Upper lobe of left lung (tissue), 4 donors: ENCODE measurements around the gene AOAH.

Source experiments
- EP300 ChIP-seq, 4 donors: sonication (generic); formaldehyde crosslinking; IDR thresholded peaks; one replicate each; pipeline ENCODE4 v1.5.1; 2017; ENCODE audit warnings: antibody characterized with exemption in 4 of 4, control low read depth in 2 of 4
- TF ChIP-seq, protein P1 (sequence below), 6 experiments: fragments of 450-650 bp in 4 of 6; fragments of 200-600 bp in 2 of 6; sonication (generic) in 2 of 6; IDR thresholded peaks; one replicate each; pipeline ENCODE4 v1.5.1; 2016 to 2019; ENCODE audit warnings: antibody characterized with exemption in 6 of 6

- TF ChIP-seq, protein P1, sequence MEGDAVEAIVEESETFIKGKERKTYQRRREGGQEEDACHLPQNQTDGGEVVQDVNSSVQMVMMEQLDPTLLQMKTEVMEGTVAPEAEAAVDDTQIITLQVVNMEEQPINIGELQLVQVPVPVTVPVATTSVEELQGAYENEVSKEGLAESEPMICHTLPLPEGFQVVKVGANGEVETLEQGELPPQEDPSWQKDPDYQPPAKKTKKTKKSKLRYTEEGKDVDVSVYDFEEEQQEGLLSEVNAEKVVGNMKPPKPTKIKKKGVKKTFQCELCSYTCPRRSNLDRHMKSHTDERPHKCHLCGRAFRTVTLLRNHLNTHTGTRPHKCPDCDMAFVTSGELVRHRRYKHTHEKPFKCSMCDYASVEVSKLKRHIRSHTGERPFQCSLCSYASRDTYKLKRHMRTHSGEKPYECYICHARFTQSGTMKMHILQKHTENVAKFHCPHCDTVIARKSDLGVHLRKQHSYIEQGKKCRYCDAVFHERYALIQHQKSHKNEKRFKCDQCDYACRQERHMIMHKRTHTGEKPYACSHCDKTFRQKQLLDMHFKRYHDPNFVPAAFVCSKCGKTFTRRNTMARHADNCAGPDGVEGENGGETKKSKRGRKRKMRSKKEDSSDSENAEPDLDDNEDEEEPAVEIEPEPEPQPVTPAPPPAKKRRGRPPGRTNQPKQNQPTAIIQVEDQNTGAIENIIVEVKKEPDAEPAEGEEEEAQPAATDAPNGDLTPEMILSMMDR (IDR thresholded peaks at IDR 0.05), result no peak
- no peak for TF ChIP-seq EP300 (IDR thresholded peaks at IDR 0.05)
These were observed 37.8 kb downstream of the AOAH start for GRCh38 chr7:36686499-36686898.
